OCI-M2 (cell line): ENCODE measurements around the gene TMC5.
A peak's percentile ranks its signal among the peaks of the same experiment; 100 is the strongest.

Experiments used
- DNase-seq: peaks from one replicate; lab custom pipeline; 2025; ENCODE audit not compliant: unreplicated experiment; lab: John Stamatoyannopoulos, UW

Gene TMC5

GRCh38 chr16:19505600-19506303, 88.1 kb downstream of the TMC5 start:
- DNase-seq: no peak

DNA sequence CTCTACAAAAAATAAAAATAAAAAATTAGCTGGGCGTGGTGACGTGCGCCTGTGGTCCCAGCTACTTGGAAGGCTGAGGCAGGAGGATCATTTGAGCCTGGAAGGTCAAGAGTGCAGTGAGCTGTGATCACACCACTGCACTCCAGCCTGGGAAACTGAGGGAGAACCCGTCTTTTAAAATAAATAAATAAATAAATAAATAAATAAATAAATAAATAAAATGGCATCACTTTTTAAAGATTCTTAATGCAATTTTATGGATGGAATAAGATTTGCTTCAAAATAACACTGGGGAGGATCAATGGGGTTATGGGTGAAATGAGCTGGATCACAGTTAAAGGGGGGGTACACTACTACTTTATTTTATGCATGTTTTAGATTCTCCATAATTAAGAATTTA, 89.3 kb downstream of the TMC5 start:
- DNase-seq: no peak

DNA sequence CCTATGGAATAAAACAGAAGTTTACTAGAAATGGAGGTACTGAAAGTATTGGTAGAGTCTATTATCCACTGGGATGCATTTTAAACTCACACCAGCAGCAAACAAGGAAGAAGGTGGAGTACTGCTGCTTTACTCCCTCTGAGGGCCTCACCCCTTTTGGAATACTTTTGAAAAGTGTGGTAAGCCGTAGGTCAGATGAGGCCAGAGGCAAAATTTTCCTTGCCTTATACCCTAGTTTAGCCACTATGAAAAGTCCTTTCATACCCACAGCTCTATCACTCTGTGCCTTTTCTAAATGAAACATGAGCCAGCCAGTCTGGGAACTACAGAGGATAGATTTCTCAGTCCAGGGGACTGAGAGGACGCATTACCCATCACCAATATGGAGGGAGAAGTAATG, 90.2 kb downstream of the TMC5 start:
- no peak for DNase-seq

DNA sequence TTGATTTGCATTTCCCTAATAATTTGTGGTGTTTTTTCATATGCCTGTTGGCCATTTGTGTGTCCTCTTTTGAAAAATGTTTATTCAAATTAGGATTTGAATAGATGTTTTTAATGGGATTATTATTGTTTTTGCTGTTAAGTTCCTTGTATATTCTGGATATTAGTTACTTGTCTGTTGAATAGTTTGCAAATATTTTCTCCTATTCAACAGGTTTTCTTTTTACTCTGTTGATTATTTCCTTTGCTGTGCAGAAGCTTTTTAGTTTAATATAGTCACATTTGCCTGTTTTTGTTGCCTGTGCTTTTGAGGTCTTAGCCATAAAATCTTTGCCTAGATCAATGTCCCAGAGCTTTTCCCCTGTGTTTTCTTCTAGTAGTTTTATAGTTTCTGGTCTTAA, 94.6 kb downstream of the TMC5 start:
- no peak for DNase-seq

DNA sequence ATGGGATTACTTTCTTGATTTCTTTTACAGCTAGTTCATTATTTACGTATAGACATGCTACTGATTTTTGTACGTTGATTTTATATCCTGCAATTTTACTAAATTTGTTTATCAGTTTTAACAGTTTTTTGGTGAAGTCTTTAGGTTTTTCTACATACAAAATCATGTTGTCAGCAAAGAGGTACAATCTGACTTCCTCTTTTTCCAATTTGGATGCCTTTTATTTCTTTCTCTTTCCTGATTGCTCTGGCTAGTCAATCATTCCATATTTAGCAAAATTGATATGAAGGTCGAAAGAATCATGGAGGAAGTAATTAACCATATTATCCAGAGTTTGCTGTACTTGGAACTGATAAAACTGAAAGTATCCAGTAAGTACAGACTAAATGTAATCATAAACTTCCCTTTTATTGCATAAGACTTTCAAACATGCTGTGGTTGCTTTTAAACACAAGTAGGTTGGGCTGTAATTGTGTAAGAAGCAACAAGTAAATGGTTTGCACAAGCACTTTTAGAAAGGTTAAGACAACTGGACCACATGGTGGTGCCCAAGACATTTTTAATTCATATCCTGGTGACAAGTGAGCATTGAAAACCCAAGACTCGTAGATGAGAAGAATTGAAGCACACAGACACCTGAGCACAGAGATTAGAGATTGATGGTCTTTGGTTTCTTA, 95.8 kb downstream of the TMC5 start:
- DNase-seq: no peak

- no peak for DNase-seq
Measured at GRCh38 chr16:19515757-19516156, 98.1 kb downstream of the TMC5 start.

- no peak for DNase-seq
Measured at GRCh38 chr16:19517424-19518089, 99.9 kb downstream of the TMC5 start.

- no peak for DNase-seq
Measured at GRCh38 chr16:19518388-19518787, 100.7 kb downstream of the TMC5 start.

DNA sequence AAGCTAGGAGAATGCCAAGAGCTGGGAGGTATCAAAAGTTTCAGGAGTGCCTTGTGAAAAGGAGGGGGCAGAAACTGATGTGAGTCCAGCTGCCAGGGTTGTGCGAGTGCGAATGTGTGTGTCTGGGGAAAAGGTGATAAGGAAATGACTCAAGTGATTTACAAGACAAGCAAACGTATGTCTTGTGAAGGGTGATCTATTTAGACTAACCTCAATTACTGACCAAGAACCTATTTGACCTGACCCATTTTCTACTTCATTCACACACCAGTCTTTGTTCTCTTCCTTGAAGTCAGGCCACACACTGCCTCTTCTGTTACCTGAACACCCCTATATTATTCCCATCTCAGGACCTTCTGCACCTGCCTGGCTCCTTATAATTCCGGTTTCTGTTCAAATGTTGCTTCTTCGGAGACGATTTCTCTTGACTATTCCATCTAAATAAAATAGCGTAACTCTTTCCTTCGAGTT, 103.2 kb downstream of the TMC5 start:
- no peak for DNase-seq

DNA sequence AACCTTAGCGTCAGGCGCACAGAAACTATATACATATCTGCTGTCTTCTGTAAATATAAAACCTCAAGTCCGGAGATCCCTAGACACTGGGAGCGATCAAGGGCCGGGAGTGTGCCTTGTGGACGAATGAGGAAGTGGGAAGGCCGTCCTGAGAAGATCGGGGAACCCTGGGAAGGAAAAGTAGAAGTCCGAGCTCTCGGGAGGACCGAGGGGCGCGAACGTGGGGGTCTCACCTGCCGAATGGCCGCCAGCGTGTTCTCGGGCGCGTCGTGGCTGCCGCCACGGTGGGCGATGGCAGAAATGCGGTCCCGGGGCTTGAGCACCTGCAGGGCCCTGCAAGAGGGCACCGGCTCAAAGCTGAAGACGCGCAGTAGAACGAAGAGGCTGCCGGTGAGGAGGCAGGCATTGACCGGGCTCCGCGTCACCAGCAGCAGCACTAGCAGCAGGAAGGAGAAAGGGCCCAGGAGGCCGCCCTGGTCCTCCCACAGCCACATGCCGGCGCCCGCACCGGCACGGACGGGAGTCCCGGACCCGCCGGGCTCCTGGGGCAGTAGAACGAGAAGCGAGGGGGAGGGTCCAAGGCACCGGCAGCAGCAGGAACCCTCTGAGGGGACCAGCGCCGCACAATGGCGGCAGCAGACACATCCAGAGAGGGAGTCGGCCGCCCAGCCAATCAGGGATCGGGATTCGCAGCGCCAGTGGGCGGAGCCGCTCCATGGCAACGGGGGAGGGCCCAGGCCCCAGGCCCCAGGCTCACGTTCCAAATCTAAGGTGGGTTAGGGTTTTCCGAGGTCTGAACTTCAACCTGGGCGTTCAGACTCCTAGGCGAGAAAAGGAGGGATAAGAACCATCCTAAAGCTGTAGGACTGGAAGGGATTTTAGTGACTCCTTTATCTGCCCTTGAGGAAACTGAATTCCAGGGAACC, 104.1 kb downstream of the TMC5 start, which contains the start of gene GDE1:
Gene GDE1 (minus strand): TSS at position 628 of the 926 bp plus-strand sequence. CDS start 134 bp downstream, at position 494.
- DNase-seq: peak; percentile 54

GRCh38 chr16:19522397-19522732, 104.7 kb downstream of the TMC5 start:
- no peak for DNase-seq

DNA sequence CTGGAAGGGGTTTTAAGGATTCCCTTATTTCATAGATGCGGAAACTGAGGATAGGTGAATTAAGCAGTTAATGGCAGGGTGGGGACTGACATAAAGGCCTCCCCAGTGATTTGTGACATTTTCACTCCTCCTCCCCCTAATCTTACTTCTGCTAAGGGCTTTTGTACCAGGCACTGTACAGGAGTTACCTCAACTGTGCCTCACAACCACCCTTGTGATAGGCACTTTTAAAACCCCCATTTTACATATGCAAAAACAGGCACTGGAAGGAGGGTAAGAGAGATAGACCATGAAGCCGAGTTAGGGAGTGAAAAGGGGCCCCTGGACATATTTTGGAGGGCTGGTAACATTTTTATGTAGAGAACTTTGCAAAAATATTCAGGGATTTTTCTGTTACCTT, 105.1 kb downstream of the TMC5 start:
- DNase-seq: no peak

- no peak for DNase-seq
Measured at GRCh38 chr16:19523184-19523558, 105.5 kb downstream of the TMC5 start.

DNA sequence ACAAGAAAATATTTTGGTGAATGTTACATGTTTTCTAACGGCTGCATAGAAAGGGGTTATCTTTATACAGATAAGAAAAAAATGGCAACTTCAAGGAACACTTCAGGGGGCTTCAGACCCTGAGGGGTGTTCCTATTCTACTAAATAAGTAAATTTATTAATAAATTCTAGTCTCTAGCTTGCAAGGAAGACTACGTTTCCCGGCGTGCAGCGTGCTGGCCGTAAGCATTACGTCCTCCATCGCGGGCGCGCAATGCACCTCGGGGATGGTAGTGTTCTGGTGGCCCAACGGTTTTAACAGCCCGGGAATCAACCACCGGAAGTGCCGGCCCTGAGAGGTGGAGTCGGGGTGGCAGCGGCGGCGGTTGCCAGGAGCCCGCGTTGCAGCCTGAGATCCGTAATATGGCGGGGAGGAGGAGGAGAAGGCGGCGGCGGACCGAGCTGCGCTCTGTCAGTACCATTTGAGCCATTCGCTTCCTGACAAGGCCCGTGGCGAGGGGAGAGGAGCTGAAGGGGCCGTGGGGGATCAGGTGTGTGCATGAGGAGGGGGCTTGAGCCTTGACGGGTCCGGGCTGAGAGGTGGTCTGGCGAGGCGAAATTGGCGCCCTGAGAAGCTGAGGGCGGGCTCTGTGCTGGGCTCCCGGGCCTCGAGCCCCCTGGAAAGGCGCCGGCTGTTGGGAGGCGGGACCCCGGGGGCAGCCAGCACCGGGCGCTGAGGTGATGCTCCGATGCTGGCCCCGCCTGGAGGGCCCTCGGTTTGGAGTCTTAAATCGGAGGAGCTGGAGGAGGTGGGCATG, 106.1 kb downstream of the TMC5 start, which contains the start of gene CCP110:
Gene CCP110 (plus strand): TSS at position 384 of the 797 bp plus-strand sequence. CDS start 3,940 bp downstream, outside the sequence.
- no peak for DNase-seq

- DNase-seq: no peak
Measured at GRCh38 chr16:19524356-19524615, 106.6 kb downstream of the TMC5 start.

- no peak for DNase-seq
Measured at GRCh38 chr16:19524616-19525384, 107.1 kb downstream of the TMC5 start.

- DNase-seq: no peak
Measured at GRCh38 chr16:19525385-19525723, 107.7 kb downstream of the TMC5 start.

DNA sequence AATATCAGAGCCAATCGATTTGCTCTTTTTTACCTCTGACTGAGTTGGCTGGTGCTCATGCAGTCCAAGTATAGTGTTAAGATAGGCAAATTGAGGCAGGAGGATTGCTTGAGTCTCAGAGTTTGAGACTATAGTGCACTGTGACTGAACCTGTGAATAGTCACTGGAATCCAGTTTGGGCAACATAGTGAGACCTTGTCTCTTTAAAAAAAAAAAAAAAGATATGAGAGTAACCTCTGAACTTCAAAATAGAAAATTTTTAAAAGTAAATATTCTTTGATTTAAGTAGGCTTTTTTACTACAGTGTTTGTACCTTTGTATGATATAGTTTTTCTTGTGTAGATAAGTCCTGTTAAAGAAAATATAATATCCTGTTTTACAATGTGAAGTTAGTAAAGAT, 109.5 kb downstream of the TMC5 start:
- no peak for DNase-seq

DNA sequence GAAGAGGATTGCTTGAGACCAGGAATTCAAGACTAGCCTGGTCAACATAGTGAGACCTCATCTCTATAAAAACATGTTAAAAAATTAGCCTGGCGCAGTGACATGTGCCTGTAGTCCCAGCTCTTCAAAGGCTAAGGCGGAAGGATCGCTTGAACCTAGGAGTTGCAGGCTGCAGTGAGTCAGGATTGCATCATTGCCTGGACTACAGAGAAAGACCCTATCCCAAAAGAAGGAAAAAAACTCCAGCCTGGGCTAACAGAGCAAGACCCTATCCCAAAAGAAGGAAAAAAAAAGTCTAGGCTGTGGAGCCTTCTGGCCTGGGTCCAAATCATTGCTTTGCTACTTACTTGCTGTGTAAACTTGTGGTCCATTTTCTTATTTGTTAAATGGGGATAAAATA, 111.0 kb downstream of the TMC5 start:
- DNase-seq: no peak

DNA sequence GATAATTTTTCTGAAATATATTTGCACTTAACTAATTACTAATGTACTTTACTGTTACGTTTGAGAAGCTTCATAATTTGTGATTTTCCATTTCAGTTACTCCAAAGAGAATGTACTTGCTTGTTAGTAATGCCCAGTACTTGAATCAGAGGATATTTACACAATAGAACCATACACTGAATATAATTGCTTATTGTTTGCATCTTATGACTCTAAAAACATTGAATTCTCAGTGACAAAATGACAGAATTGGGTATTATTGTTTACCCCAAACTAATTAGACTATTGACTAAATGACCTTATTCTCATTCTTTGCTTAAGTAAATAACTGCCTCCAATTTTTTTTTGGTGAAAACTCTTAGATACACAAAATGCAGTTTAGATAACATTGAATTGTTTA, 114.9 kb downstream of the TMC5 start:
- DNase-seq: no peak
